IMR-90 (cell line): ENCODE data around the gene SNRPD3.
"Not testable (repeated sequence)": the region's sequence is repeated elsewhere in the genome, so short reads cannot be mapped to it uniquely, and the experiment has no call there.

ENCODE experiments used
- CTCF ChIP-seq: conservative IDR thresholded peaks from 2 replicates; pipeline ENCODE4 v1.5.1; 2012; ENCODE audit warnings: mild to moderate bottlenecking, low read depth, low read length, improper control_type of control experiment
- MXI1 ChIP-seq: IDR thresholded peaks from 2 replicates; pipeline ENCODE4 v1.6.1; 2012; ENCODE audit warnings: low read depth, mild to moderate bottlenecking, low read length, moderate library complexity, borderline replicate concordance
- NFE2L2 ChIP-seq: fragments of 150-350 bp; IDR thresholded peaks from 2 replicates; pipeline ENCODE4 v1.6.1; 2016; ENCODE audit warnings: low read depth, mild to moderate bottlenecking, low read length
- POLR2A ChIP-seq: IDR thresholded peaks from 2 replicates; pipeline ENCODE4 v1.6.1; 2012; ENCODE audit warnings: mild to moderate bottlenecking, low read depth, low read length
- RCOR1 ChIP-seq: IDR thresholded peaks from 2 replicates; pipeline ENCODE4 v1.6.1; 2012; ENCODE audit warnings: mild to moderate bottlenecking, low read length, improper control_type of control experiment; ENCODE audit not compliant: insufficient replicate concordance
- USF2 ChIP-seq: fragments of 150-350 bp; IDR thresholded peaks from 2 replicates; pipeline ENCODE4 v1.6.1; 2017; ENCODE audit warnings: mild to moderate bottlenecking, antibody characterized with exemption, low read length, low read depth

DNA sequence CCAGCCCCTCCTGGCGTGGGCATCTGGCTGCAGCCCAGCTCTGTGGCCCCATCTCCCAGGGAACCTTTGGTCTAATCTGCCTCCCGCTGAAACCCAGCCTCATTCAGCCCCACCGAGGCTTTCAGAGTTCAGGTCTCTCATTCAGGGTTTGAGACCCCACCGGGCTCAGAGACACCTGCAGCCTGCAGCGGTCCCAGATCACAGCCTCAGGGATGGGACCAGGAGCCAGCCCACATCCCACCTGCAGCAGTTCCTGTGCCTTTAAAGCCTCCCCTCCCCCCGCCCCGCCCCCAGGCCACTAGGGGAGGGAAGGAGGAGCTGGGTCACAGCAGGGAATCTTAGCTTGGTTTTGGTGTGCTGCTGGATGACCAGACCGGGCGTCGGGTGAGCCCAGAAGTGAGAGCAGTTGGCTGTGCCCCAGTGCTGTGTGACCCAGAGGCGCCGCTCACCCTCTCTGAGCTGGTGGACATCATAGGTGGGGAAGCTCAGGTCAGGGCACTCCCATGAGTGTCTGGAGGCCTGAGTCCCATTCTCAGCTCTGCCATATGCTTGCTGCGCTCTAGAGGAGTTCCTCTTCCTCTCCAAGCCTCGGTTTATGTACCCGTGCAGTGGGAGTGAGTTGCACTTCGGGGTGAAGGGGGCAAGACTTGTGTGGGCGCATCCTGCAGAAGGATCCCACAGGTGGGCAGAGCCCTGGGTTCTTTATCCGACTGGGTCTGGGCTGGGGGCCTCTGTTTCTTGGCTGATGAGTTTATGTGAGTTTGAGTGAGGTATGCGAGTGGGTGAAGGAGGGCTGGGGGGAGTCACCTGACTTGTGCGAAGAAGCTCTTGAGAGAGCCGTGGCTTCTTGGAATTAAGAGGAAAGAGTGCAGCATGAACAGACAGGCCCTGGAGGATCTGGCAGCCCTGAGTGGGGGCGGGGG lies 47.3 kb downstream of the SNRPD3 start, which contains the start of gene GGT1:
- not testable (repeated sequence) for TF ChIP-seq CTCF, POLR2A, USF2, MXI1, RCOR1, NFE2L2
